Activated naive CD8-positive, alpha-beta T cell treated with anti-CD3 and anti-CD28 coated beads, Interleukin-2, amount 50 U/mL, for 24 hours (primary cell): ENCODE measurements around the gene LUZP2.

ENCODE experiments used
- ATAC-seq: fragments of 150-1000 bp; cut with Tn5 transposase; one replicate; pipeline ENCODE4 v1.10.0; 2021
- DNase-seq: peaks from one replicate; pipeline ENCODE4 v3.0.0; 2021
- H3K27ac Mint-ChIP-seq: one replicate; pipeline ENCODE4 v1.8.0; 2021; ENCODE audit warnings: mild to moderate bottlenecking, mixed read lengths
- H3K27me3 Mint-ChIP-seq: one replicate; pipeline ENCODE4 v1.8.0; 2021; ENCODE audit warnings: mixed read lengths
- H3K36me3 Mint-ChIP-seq: one replicate; pipeline ENCODE4 v1.8.0; 2021; ENCODE audit warnings: low read depth, mixed read lengths
- H3K4me1 Mint-ChIP-seq: one replicate; pipeline ENCODE4 v1.8.0; 2021; ENCODE audit warnings: mixed read lengths
- H3K4me3 Mint-ChIP-seq: one replicate; pipeline ENCODE4 v1.8.0; 2021; ENCODE audit warnings: mild to moderate bottlenecking, moderate library complexity, mixed read lengths
- H3K9me3 Mint-ChIP-seq: one replicate; pipeline ENCODE4 v1.8.0; 2021; ENCODE audit warnings: mixed read lengths

The LUZP2 gene

GRCh38 chr11:24688981-24689380 is 192.1 kb downstream of the LUZP2 start:
- Mint-ChIP-seq H3K4me1 (no peaks in the 10 kb centered on the region), H3K9me3 (peaks cover 4% of the 10 kb centered on the region), H3K27me3 (peaks cover 2% of the 10 kb centered on the region), H3K27ac (no peak overlapping the region), H3K4me3 (no peak overlapping the region), H3K36me3 (no peaks in the 10 kb centered on the region)
- ATAC-seq (no peak), DNase-seq (no peak)

GRCh38 chr11:24697522-24698111 is 200.8 kb downstream of the LUZP2 start:
- no peaks in the 10 kb centered on the region for H3K27me3 Mint-ChIP-seq
- H3K9me3 Mint-ChIP-seq = peaks cover 12% of the 10 kb centered on the region
- no peak overlapping the region for H3K27ac Mint-ChIP-seq
- no peaks in the 10 kb centered on the region for H3K36me3 Mint-ChIP-seq
- ATAC-seq (no peak), DNase-seq (no peak)
- no peak overlapping the region for H3K4me3 Mint-ChIP-seq
- no peaks in the 10 kb centered on the region for H3K4me1 Mint-ChIP-seq

- no peaks in the 10 kb centered on the region for H3K36me3 Mint-ChIP-seq
- no peaks in the 10 kb centered on the region for H3K4me1 Mint-ChIP-seq
- no peak overlapping the region for H3K27ac Mint-ChIP-seq
- DNase-seq (no peak), ATAC-seq (no peak)
- no peaks in the 10 kb centered on the region for H3K9me3 Mint-ChIP-seq
- no peaks in the 10 kb centered on the region for H3K27me3 Mint-ChIP-seq
- H3K4me3 Mint-ChIP-seq = no peak overlapping the region
These were observed 207.9 kb downstream of the LUZP2 start for GRCh38 chr11:24704716-24705115.

GRCh38 chr11:24705474-24705873 is 208.6 kb downstream of the LUZP2 start:
- no peak overlapping the region for H3K27ac Mint-ChIP-seq
- H3K27me3 Mint-ChIP-seq = no peaks in the 10 kb centered on the region
- H3K4me3 Mint-ChIP-seq = no peak overlapping the region
- no peak for ATAC-seq
- H3K9me3 Mint-ChIP-seq = no peaks in the 10 kb centered on the region
- H3K36me3 Mint-ChIP-seq = no peaks in the 10 kb centered on the region
- DNase-seq = no peak
- no peaks in the 10 kb centered on the region for H3K4me1 Mint-ChIP-seq

- Mint-ChIP-seq H3K27ac (no peak overlapping the region), H3K9me3 (peaks cover 9% of the 10 kb centered on the region), H3K4me1 (no peaks in the 10 kb centered on the region), H3K4me3 (no peak overlapping the region), H3K36me3 (no peaks in the 10 kb centered on the region), H3K27me3 (no peaks in the 10 kb centered on the region)
- ATAC-seq (no peak), DNase-seq (no peak)
These were observed 211.8 kb downstream of the LUZP2 start for GRCh38 chr11:24708616-24709015.

- H3K4me1 Mint-ChIP-seq = no peaks in the 10 kb centered on the region
- no peak for ATAC-seq
- DNase-seq = no peak
- peaks cover 9% of the 10 kb centered on the region for H3K9me3 Mint-ChIP-seq
- no peaks in the 10 kb centered on the region for H3K36me3 Mint-ChIP-seq
- H3K27ac Mint-ChIP-seq = no peak overlapping the region
- no peak overlapping the region for H3K4me3 Mint-ChIP-seq
- no peaks in the 10 kb centered on the region for H3K27me3 Mint-ChIP-seq
These were observed 213.2 kb downstream of the LUZP2 start for GRCh38 chr11:24709928-24710565.

- H3K4me3 Mint-ChIP-seq = no peak overlapping the region
- H3K9me3 Mint-ChIP-seq = peaks cover 14% of the 10 kb centered on the region
These were observed 217.7 kb downstream of the LUZP2 start for GRCh38 chr11:24714601-24715000.

GRCh38 chr11:24716403-24716802 is 219.6 kb downstream of the LUZP2 start:
- H3K36me3 Mint-ChIP-seq = no peaks in the 10 kb centered on the region
- H3K4me3 Mint-ChIP-seq = no peak overlapping the region
- H3K27me3 Mint-ChIP-seq = no peaks in the 10 kb centered on the region
- no peak for ATAC-seq
- no peak for DNase-seq
- no peak overlapping the region for H3K27ac Mint-ChIP-seq
- H3K9me3 Mint-ChIP-seq = peaks cover 14% of the 10 kb centered on the region
- H3K4me1 Mint-ChIP-seq = no peaks in the 10 kb centered on the region

More at GRCh38 chr11:24714601-24715000, 217.7 kb downstream of the LUZP2 start:
- no peaks in the 10 kb centered on the region for H3K36me3 Mint-ChIP-seq
- DNase-seq = no peak
- no peaks in the 10 kb centered on the region for H3K4me1 Mint-ChIP-seq
- no peaks in the 10 kb centered on the region for H3K27me3 Mint-ChIP-seq
- H3K27ac Mint-ChIP-seq = no peak overlapping the region
- ATAC-seq = no peak

- no peaks in the 10 kb centered on the region for H3K36me3 Mint-ChIP-seq
- DNase-seq (no peak), ATAC-seq (no peak)
- H3K9me3 Mint-ChIP-seq = peaks cover 3% of the 10 kb centered on the region
- no peaks in the 10 kb centered on the region for H3K4me1 Mint-ChIP-seq
- H3K27ac Mint-ChIP-seq = no peak overlapping the region
- H3K27me3 Mint-ChIP-seq = no peaks in the 10 kb centered on the region
- H3K4me3 Mint-ChIP-seq = no peak overlapping the region
These were observed 226.4 kb downstream of the LUZP2 start for GRCh38 chr11:24723231-24723630.

- no peak for ATAC-seq
- H3K4me1 Mint-ChIP-seq = no peaks in the 10 kb centered on the region
- no peak overlapping the region for H3K27ac Mint-ChIP-seq
- no peak for DNase-seq
- H3K27me3 Mint-ChIP-seq = no peaks in the 10 kb centered on the region
- no peaks in the 10 kb centered on the region for H3K36me3 Mint-ChIP-seq
- no peak overlapping the region for H3K4me3 Mint-ChIP-seq
- H3K9me3 Mint-ChIP-seq = peaks cover 5% of the 10 kb centered on the region
These were observed 234.7 kb downstream of the LUZP2 start for GRCh38 chr11:24731554-24731953.

- Mint-ChIP-seq H3K27ac (no peak overlapping the region), H3K36me3 (no peaks in the 10 kb centered on the region), H3K9me3 (no peaks in the 10 kb centered on the region), H3K27me3 (no peaks in the 10 kb centered on the region), H3K4me3 (no peak overlapping the region), H3K4me1 (no peaks in the 10 kb centered on the region)
- DNase-seq (no peak), ATAC-seq (no peak)
These were observed 237.9 kb downstream of the LUZP2 start for GRCh38 chr11:24734742-24735237.

- ATAC-seq = no peak
- DNase-seq = no peak
- no peak overlapping the region for H3K4me3 Mint-ChIP-seq
- H3K27me3 Mint-ChIP-seq = no peaks in the 10 kb centered on the region
- H3K4me1 Mint-ChIP-seq = no peaks in the 10 kb centered on the region
- H3K9me3 Mint-ChIP-seq = no peaks in the 10 kb centered on the region
- H3K36me3 Mint-ChIP-seq = no peaks in the 10 kb centered on the region
- H3K27ac Mint-ChIP-seq = no peak overlapping the region
These were observed 242.1 kb downstream of the LUZP2 start for GRCh38 chr11:24738972-24739371.

- no peaks in the 10 kb centered on the region for H3K9me3 Mint-ChIP-seq
- DNase-seq (no peak), ATAC-seq (no peak)
- H3K4me3 Mint-ChIP-seq = no peak overlapping the region
- no peaks in the 10 kb centered on the region for H3K36me3 Mint-ChIP-seq
- H3K4me1 Mint-ChIP-seq = no peaks in the 10 kb centered on the region
- H3K27me3 Mint-ChIP-seq = no peaks in the 10 kb centered on the region
- no peak overlapping the region for H3K27ac Mint-ChIP-seq
These were observed 242.8 kb downstream of the LUZP2 start for GRCh38 chr11:24739637-24740036.

- Mint-ChIP-seq H3K4me1 (peaks cover 6% of the 10 kb centered on the region), H3K4me3 (no peak overlapping the region), H3K9me3 (peaks cover 5% of the 10 kb centered on the region), H3K27ac (no peak overlapping the region), H3K36me3 (no peaks in the 10 kb centered on the region), H3K27me3 (no peaks in the 10 kb centered on the region)
- no peak for ATAC-seq
- DNase-seq = no peak
These were observed 250.7 kb downstream of the LUZP2 start for GRCh38 chr11:24747275-24748251.

GRCh38 chr11:24748261-24748660 is 251.4 kb downstream of the LUZP2 start:
- no peaks in the 10 kb centered on the region for H3K27me3 Mint-ChIP-seq

More at GRCh38 chr11:24748261-24748660, 251.4 kb downstream of the LUZP2 start:
- no peak for ATAC-seq
- H3K4me1 Mint-ChIP-seq = peaks cover 6% of the 10 kb centered on the region
- H3K27ac Mint-ChIP-seq = no peak overlapping the region
- H3K9me3 Mint-ChIP-seq = peaks cover 5% of the 10 kb centered on the region
- H3K4me3 Mint-ChIP-seq = no peak overlapping the region
- no peaks in the 10 kb centered on the region for H3K36me3 Mint-ChIP-seq
- no peak for DNase-seq
